GM18526 (cell line): ENCODE measurements around the gene GPR153.

Experiments used
- POLR2A ChIP-seq: IDR thresholded peaks from 3 replicates; pipeline ENCODE4 v1.6.1; 2011; ENCODE audit not compliant: insufficient read length; ENCODE audit errors: extremely low read depth

GPR153 gene

GRCh38 chr1:6239213-6239752 is 21.6 kb downstream of the GPR153 start:
- no peak for TF ChIP-seq POLR2A

DNA sequence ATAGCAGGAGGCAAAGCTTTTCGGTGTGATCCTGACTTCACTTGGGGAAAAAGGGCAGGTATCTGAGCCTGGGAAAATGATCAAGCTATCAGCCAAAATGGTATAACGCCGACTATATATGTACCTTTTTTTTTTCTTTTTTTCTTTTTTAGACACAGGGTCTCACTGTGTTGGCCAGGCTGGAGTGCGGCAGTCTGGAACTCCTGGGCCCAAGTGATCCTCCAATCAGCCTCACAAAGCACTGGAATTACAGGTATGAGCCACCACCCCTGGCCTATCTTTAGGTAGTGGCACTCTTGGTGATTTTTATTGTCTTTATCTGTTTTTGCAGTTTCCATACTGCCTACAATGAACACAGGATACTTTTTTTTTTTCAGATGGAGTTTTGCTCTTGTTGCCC is 23.8 kb downstream of the GPR153 start:
- TF ChIP-seq POLR2A: no peak

GRCh38 chr1:6235296-6235677 is 25.6 kb downstream of the GPR153 start:
- no peak for TF ChIP-seq POLR2A

DNA sequence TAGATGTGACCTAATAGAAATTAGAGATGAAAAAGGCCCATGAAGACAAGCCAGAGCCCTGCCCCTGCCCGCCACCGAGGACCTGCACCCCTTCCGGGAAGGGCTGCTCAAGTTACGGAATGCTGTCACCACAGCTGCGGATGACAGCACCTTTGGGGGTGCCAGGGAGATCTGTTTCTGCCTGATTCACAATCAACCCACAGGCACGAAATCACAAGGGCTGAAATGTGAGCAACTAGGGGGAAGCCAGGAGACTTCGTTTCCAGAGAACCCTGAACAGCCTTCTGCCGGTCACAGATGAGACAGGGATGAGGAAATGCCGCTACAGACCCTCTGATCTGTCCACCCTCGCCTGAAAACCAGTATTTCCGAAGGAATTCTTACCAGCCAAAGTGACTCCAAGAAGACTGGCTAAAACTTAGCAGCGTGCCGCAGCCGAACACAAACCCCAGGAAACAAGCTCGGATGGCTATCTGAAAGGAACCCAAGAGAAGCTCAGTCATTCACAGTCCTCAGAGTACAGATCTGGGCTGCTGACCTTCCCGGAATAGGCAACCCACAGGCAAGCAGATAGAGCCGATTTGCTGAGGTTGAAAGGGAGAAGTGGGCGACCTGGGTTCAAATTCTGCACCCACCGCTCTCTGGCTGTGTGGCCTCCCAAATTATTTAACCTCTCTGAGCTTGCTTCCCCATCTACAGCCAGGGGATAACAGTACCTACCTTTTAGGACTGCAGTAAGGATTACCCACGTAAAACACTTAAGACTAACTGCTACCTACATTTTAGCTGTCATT is 26.2 kb downstream of the GPR153 start:
- no peak for TF ChIP-seq POLR2A

DNA sequence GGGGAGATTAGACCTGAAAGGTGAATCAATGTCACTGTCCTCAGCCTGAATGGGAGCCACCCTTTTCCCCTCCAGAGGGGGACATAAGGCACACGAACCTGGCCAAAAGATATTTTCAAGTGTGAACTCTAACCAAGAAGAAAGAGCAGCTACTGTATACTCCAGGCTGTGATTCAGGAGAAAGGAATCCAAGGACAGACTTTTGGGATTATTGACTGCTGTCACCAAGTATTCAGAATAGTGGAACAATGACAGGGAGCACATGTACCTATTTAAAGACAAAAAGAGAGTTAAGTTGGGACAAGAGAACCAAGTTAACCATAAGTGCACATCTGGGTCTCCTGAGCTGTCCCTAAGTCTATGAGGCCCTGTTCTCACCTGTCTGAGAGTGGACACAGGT is 27.5 kb downstream of the GPR153 start:
- no peak for TF ChIP-seq POLR2A

- no peak for TF ChIP-seq POLR2A
These were observed 35.2 kb downstream of the GPR153 start for GRCh38 chr1:6225651-6226050.

DNA sequence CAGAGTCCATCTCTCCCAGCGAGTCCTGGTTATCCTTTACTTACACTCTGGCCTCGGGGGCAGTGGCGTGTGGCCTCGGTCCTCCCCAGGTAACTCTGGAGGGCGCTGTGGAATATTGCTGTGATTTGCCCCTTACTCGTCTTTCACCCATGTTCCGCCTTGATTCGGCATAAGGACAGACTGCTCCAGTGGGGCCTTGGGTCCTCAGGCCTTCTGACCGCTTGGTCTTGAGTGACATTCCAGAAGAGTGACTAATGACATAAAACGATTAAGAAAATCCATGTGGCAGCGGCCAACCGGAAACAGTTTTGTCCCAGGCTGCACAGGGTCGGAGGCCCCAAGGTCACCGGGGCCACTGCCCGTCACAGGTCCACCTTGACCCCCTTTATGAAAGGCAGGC is 36.2 kb downstream of the GPR153 start:
- TF ChIP-seq POLR2A: no peak

DNA sequence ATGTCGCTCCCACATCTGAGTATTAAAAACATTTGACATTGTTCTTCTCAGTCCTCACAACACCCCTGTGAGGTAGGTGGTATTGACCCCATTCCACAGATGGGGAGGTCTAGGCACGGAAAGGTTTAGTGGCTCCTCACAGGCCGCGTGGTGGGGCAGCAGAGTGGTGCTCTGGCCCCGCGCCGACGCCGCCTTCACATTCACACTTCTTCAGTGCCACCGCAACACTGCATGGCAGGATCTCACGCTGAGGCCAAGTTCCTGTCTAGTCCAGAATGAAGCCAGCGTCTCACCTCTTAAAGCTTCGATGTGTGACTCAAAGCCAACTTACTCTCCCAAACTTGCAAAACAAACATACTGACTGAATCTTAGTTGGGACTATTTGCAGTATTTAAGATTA is 37.3 kb downstream of the GPR153 start:
- TF ChIP-seq POLR2A: no peak

- TF ChIP-seq POLR2A: no peak
These were observed 38.3 kb downstream of the GPR153 start for GRCh38 chr1:6222636-6223035.

DNA sequence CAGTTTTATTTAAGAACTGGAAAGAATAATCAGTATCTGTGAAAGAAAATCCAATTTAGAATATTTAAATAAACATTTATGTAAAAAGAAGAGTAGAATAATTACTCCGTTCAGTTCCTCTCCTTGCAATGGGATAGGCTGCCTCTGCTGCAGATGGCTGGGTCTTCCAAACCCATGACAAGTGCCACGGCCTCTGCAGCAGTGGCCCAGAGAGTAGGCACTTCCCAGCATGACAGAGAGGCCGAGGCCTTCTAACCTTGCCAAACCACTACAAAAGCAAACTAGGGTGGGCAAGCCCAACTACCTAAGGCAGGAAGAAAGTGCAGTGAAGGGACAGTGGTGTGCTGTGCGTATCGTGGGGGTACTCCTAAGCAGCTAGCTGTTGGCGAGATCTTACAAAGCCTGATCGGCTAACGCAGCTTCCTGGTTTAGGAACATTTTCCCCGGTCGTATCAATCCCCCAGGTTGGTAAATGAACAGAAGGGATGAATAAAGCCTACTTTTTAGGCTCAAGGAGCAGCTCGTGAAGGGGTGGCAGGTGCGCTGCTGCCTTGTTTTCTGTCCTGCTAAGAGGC is 39.6 kb downstream of the GPR153 start:
- no peak for TF ChIP-seq POLR2A

DNA sequence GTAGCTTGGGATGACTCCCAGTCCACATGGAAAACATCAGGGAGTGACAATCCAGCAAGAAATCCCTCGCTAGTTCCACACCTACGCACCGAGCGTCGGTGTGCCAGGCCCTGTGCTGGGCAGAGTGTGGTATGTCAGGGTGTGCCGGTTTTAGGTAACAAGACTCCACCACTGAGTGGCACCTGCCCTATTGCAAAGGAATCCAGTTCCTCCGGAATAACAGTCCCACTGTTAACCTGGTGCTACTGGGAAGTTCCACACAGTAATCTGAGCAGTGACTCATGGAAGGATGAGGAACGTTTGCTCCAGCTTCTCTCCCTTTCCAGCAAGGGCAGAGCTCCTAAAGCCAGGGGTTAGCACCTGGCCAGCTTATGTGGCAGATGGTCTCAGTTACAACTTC is 40.7 kb downstream of the GPR153 start:
- no peak for TF ChIP-seq POLR2A

GRCh38 chr1:6218375-6219164 is 42.3 kb downstream of the GPR153 start:
- TF ChIP-seq POLR2A: no peak

DNA sequence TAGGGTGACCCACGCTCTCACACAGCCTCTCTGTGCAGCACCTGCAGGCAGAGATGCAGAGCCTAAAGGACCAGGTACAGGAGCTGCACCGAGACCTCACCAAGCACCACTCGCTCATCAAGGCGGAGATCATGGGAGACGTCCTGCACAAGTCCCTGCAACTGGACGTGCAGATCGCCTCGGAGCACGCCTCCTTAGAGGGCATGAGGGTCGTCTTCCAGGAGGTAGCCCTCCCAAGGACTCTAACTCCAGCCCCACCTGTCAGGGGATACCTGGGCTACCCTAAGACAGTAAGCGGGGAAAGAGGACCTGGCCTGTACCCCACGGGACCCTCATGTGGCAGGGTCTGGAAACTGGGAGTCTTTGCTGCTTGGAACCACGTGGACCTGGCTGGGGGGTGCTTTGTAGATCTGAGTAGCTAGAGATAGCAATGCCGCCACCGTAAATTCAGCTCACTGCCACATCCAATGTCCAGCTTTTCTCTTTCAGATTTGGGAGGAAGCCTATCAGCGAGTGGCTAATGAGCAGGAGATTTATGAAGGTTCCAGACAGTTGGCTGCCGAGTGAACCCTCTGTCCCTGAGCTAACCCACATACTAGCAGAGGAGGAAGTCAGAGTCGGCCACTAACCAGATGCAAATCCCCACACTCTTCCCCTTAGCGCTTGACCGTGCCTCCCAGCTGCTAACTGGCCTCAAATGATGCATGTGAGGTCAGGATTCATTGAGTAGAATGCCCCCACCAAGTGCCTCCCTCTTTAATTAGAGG is 48.5 kb downstream of the GPR153 start:
- TF ChIP-seq POLR2A: no peak

DNA sequence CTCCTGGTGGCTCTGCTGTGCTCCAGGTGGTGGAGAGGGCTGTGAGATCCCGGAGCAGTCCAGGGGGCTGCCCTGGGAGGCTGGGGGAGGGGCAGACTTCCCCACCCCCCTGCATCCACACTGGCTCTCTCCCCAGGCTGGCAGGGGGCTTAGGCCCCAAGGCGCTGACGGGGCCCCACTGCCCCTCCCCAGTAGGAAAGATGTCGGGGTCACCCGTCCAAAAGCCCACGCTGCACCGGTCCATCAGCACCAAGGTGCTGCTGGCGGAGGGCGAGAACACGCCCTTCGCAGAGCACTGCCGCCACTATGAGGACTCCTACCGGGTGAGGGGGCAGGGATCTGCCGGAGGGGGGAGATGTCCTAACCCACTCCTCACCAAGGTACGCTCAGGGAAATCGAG is 49.2 kb downstream of the GPR153 start:
- TF ChIP-seq POLR2A: no peak
